Lower lobe of right lung (tissue), 2 donors: ENCODE data around the gene IL21R. TPM values are rescaled to one million over a fixed set of nuclear protein-coding genes. Genes with fewer than 3 reads are reported as not detected.
"Not testable (repeated sequence)": the region's sequence is repeated elsewhere in the genome, so short reads cannot be mapped to it uniquely, and the experiment has no call there.

Experiments
- ATAC-seq, 2 donors: fragments of 200-7000 bp; cut with Tn5 transposase; one replicate each; pipeline ENCODE4 v1.9.1; 2020 to 2022; ENCODE audit warnings: mild to moderate bottlenecking in 2 of 2, moderate library complexity in 2 of 2
- DNase-seq: peaks from one replicate; pipeline ENCODE4 v3.0.0-alpha.2; 2020
- H3K27ac ChIP-seq: fragments of 200-600 bp; one replicate; pipeline ENCODE4 v1.8.0; 2022
- H3K27me3 ChIP-seq: fragments of 200-600 bp; one replicate; pipeline ENCODE4 v1.8.0; 2022; ENCODE audit warnings: low read depth
- H3K36me3 ChIP-seq: fragments of 200-600 bp; one replicate; pipeline ENCODE4 v1.8.0; 2022; ENCODE audit warnings: mild to moderate bottlenecking
- H3K4me1 ChIP-seq: fragments of 200-600 bp; one replicate; pipeline ENCODE4 v1.8.0; 2022
- H3K4me3 ChIP-seq: fragments of 200-600 bp; one replicate; pipeline ENCODE4 v1.8.0; 2022; ENCODE audit warnings: mild to moderate bottlenecking
- H3K9me3 ChIP-seq: fragments of 200-600 bp; one replicate; pipeline ENCODE4 v1.8.0; 2022
- CTCF ChIP-seq: fragments of 200-600 bp; IDR thresholded peaks from one replicate; pipeline ENCODE4 v1.8.0; 2022; ENCODE audit warnings: antibody characterized with exemption, mild to moderate bottlenecking
- intact Hi-C: fragments of 100-400 bp; cut with DNase I; formaldehyde crosslinking; loops from one replicate; pipeline ENCODE4 v1.11.0; 2022
- total RNA-seq: library from RNA; stranded (reverse); fragmentation: NEBNext Ultra II Directional; extraction: Animal tissue kit (Norgen Biotek cat#: 25700); gene quantifications from one replicate; pipeline ENCODE4 v1.2.1, GENCODE V29; 2021
- donor health status: DM: no; HTN: yes; CAD: no; lungs with severe emphysema.

The IL21R gene
- total RNA-seq, 1 donor from 2014 or later = 6.0 TPM

GRCh38 chr16:27387724-27388123 is 14.2 kb upstream of the IL21R start:
- intact Hi-C loops = no loop called here
- Histone ChIP-seq H3K9me3 (no peaks in the 10 kb centered on the region), H3K27me3 (no peaks in the 10 kb centered on the region), H3K4me3 (no peak overlapping the region), H3K4me1 (no peaks in the 10 kb centered on the region), H3K27ac (no peak overlapping the region), H3K36me3 (no peaks in the 10 kb centered on the region)
- DNase-seq (no peak), ATAC-seq (no peak)
- no peak for TF ChIP-seq CTCF

- no peaks in the 10 kb centered on the region for H3K27me3 ChIP-seq
- H3K27ac ChIP-seq = no peak overlapping the region
- DNase-seq = no peak
- no peaks in the 10 kb centered on the region for H3K9me3 ChIP-seq
- H3K4me3 ChIP-seq = no peak overlapping the region
- no peaks in the 10 kb centered on the region for H3K4me1 ChIP-seq
- no peaks in the 10 kb centered on the region for H3K36me3 ChIP-seq
- no peak for ATAC-seq
- intact Hi-C loops = no loop called here
- TF ChIP-seq CTCF = no peak
Observed at GRCh38 chr16:27389272-27389961, 12.6 kb upstream of the IL21R start.

DNA sequence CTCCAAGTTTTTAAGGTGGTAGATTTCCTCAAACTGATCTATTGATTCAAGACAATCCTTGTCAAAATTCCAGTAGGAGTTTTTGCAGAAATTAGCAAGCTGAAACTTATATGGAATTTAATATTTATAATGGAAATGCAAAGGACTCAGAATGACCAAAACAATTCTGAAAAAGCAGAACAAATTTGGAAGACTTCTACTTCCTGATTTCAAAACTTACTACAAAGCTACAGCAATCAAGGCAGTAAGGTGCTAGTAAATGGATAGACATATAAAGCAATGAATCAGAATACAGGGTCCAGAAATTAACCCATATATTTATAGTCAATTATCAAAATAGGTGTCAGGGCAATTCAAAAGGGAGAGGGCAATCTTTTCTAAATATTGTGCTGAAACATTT is 11.8 kb upstream of the IL21R start:
- DNase-seq (no peak), ATAC-seq (no peak)
- H3K27me3 ChIP-seq = no peaks in the 10 kb centered on the region

GRCh38 chr16:27392671-27393070 is 9.3 kb upstream of the IL21R start:
- Histone ChIP-seq H3K9me3 (no peaks in the 10 kb centered on the region), H3K4me1 (no peaks in the 10 kb centered on the region), H3K27ac (no peak overlapping the region), H3K4me3 (no peak overlapping the region), H3K27me3 (no peaks in the 10 kb centered on the region), H3K36me3 (no peaks in the 10 kb centered on the region)
- DNase-seq = no peak
- ATAC-seq = no peak
- no peak for TF ChIP-seq CTCF
- intact Hi-C loops = no loop called here

More for the DNA sequence above, 11.8 kb upstream of the IL21R start:
- Histone ChIP-seq H3K9me3 (no peaks in the 10 kb centered on the region), H3K36me3 (no peaks in the 10 kb centered on the region), H3K27ac (no peak overlapping the region), H3K4me3 (no peak overlapping the region), H3K4me1 (no peaks in the 10 kb centered on the region)
- intact Hi-C loops = no loop called here
- TF ChIP-seq CTCF = no peak

GRCh38 chr16:27394516-27394915 is 7.5 kb upstream of the IL21R start:
- H3K4me1 ChIP-seq = peaks cover 5% of the 10 kb centered on the region
- intact Hi-C loops = no loop called here
- no peak overlapping the region for H3K27ac ChIP-seq
- ATAC-seq = no peak
- DNase-seq = no peak
- no peaks in the 10 kb centered on the region for H3K27me3 ChIP-seq
- TF ChIP-seq CTCF = no peak
- no peaks in the 10 kb centered on the region for H3K9me3 ChIP-seq
- H3K4me3 ChIP-seq = no peak overlapping the region
- H3K36me3 ChIP-seq = no peaks in the 10 kb centered on the region

DNA sequence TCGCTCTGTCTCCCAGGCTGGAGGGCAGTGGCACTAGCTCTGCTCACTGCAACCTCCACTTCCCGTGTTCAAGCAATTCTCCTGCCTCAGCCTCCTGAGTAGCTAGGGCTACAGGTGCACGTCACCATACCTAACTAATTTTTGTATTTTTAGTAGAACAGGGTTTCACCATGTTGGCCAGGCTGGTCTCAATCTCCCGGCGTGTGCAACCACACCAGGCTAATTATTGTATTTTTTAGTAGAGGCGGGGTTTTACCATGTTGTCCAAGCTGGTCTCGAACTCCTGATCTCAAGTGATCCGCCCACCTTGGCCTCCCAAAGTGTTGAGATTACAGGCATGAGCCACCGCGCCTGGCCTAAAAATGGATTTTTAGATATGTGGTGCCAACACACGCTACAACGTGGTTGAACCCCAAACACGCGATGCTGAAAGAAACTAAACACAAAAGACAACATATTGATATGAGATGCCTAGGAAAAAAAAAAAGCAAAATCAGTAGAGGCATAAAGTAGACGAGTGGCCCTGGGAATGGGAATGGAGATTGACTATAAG is 3.6 kb upstream of the IL21R start:
- H3K4me3 ChIP-seq, ATAC-seq, DNase-seq, H3K36me3 ChIP-seq, intact Hi-C loops, H3K27me3 ChIP-seq, H3K9me3 ChIP-seq, H3K27ac ChIP-seq: not testable (repeated sequence)
- peaks cover 29% of the 10 kb centered on the region for H3K4me1 ChIP-seq
